ENCODE results near the gene IL1R1. TPM values are rescaled to one million over a fixed set of nuclear protein-coding genes. Genes with fewer than 3 reads are reported as not detected.
"Not testable (repeated sequence)": the region's sequence is repeated elsewhere in the genome, so short reads cannot be mapped to it uniquely, and the experiment has no call there.

The IL1R1 gene, protein sequence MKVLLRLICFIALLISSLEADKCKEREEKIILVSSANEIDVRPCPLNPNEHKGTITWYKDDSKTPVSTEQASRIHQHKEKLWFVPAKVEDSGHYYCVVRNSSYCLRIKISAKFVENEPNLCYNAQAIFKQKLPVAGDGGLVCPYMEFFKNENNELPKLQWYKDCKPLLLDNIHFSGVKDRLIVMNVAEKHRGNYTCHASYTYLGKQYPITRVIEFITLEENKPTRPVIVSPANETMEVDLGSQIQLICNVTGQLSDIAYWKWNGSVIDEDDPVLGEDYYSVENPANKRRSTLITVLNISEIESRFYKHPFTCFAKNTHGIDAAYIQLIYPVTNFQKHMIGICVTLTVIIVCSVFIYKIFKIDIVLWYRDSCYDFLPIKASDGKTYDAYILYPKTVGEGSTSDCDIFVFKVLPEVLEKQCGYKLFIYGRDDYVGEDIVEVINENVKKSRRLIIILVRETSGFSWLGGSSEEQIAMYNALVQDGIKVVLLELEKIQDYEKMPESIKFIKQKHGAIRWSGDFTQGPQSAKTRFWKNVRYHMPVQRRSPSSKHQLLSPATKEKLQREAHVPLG
- 1.7 and 2.2 TPM in 2 replicates for total RNA-seq

DNA sequence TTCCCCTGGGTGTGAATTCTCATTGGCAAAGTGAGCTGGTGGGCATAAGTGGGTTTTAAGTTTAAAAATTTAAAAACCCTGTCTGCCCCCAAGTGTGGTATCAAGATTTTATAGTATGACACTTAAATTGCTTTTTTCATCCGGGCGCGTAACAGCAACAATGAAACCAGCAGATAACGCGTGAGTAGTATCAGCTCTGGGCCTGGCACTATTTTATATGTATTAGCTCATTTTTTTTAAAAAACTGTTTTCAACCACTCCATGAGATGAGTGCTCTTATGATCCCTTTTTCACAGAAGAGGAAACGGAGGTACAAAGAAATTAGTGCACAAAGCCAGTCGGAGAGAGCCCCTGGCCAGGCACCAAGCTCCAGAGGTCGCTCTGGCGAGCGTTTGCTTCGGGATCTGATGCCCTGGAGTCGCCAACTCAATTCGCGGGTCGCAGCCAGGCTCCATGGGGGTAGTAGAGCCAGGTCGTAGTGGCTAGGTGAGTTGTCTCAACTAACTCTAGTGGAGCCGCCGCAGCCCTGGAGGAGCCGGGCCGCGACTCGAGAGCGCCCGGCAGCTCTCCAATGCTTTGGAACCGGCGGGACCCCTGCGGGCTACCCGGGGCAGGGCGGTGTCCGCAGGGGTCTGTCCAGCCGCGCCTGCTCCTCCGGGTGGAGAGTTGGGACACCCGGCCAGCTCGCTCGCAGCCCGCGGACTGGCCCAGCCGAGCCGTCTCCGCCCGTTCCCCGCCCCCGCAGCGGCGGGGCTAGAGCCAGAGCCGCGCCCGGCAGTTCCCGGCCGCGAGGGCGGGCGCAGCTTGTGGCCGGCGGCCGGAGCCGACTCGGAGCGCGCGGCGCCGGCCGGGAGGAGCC lies at the start of gene IL1R1:
TSS of gene IL1R1 (plus strand) at position 777 of the 859 bp plus-strand sequence. CDS start 14,979 bp downstream, outside the sequence.
- intact Hi-C loops (cut with micrococcal nuclease) = no loop called here
- Mint-ChIP-seq H3K36me3 (ENCODE audit: low read depth) (peaks cover 17% of the 10 kb centered on the region), H3K27ac (no peak within 1 kb of the TSS), H3K4me1 (peaks cover 20% of the 10 kb centered on the region), H3K9me3 (peaks cover 33% of the 10 kb centered on the region), H3K4me3 (peak within 1 kb of the TSS; percentile 72), H3K27me3 (peaks cover 35% of the 10 kb centered on the region)
- peak; percentile 61 for DNase-seq

DNA sequence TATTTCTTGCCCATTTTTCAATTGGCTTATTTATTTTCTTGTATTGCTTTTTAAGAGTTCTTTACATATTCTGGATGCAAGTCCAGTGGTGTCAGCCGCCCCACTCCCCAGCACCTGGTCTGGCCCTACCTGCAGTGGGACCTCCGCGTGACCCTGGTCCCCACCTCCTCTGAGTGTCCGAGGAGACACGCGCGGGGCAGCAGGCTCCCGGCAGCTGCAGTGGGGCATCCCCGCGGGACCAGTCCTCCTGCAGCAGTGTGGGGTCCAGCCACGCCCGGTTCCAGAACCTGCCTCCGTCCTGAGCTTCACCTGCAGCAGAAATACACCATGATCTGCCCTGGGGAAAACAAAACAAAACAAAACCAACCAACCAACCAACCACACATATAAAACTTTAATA lies 48.9 kb upstream of the IL1R1 start:
- H3K4me1 Mint-ChIP-seq = peaks cover 3% of the 10 kb centered on the region
- no peak overlapping the region for H3K27ac Mint-ChIP-seq
- no peaks in the 10 kb centered on the region for H3K36me3 Mint-ChIP-seq (ENCODE audit: low read depth)
- H3K27me3 Mint-ChIP-seq = peaks cover 20% of the 10 kb centered on the region
- no peak overlapping the region for H3K4me3 Mint-ChIP-seq
- peaks cover 15% of the 10 kb centered on the region for H3K9me3 Mint-ChIP-seq
- DNase-seq = no peak
- intact Hi-C loops (cut with micrococcal nuclease) = no loop called here

DNA sequence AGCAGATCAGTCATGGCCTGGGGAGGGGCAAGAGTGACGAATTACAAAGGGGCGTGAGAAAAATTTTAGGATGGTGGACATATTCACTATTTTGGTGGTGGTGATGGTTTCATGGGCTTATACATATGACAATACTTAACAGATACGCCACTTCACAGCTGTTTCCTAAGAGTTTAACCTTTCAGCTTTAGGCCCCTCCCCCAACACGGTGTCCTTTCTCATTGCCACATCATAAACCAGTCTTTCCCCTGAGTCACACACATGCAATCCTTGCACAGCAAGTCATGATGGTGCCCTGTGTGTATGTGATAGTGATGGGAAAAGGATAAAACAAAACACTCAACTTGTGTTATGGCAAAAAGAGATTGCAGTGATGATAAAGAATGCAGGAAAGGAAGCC lies 47.6 kb upstream of the IL1R1 start:
- H3K4me1 Mint-ChIP-seq = peaks cover 3% of the 10 kb centered on the region
- DNase-seq = no peak
- H3K27ac Mint-ChIP-seq = no peak overlapping the region
- H3K27me3 Mint-ChIP-seq = peaks cover 21% of the 10 kb centered on the region
- H3K36me3 Mint-ChIP-seq (ENCODE audit: low read depth) = no peaks in the 10 kb centered on the region
- H3K4me3 Mint-ChIP-seq = no peak overlapping the region
- intact Hi-C loops (cut with micrococcal nuclease) = no loop called here
- H3K9me3 Mint-ChIP-seq = peaks cover 11% of the 10 kb centered on the region

DNA sequence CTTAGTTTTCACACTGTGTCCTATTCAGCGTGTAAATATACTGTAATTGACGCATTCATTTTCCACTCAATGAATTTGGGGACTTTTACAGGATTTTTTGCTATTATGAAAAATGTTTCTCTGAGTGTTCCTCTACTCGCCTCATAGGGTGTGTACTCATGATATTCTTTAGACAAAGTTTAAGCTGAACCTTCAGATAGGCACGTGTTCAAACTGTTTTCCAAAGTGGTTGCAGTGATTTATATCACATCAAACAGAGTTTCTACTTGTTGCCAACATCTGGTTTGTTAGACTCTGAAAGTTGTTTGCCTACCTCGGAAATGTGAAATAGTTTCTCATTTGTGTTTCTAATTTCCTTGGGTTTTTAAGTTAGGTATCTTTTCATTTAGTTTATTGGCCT lies 46.4 kb upstream of the IL1R1 start:
- Mint-ChIP-seq H3K4me3 (no peak overlapping the region), H3K36me3 (ENCODE audit: low read depth) (no peaks in the 10 kb centered on the region), H3K27me3 (peaks cover 19% of the 10 kb centered on the region), H3K4me1 (peaks cover 12% of the 10 kb centered on the region), H3K9me3 (peaks cover 9% of the 10 kb centered on the region), H3K27ac (no peak overlapping the region)
- DNase-seq = no peak
- intact Hi-C loops (cut with micrococcal nuclease) = no loop called here

DNA sequence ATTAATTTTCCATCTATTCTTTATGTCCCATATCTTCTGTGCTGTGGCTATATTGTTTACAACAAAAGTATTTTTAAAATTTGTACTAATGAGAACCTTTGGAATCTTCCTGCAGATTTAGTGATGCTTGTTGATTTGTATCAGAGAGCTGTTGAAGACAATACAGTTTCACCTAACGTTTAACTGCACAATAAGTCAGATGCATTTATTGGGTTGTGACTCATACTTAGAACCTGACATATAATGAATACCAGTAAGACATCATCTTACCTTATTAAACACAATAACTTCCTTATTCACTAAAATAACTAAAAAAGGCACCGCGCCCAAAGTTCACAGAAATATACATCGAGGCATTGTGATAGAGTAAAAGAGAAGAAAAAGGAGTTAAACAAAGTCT lies 43.8 kb upstream of the IL1R1 start:
- H3K36me3 Mint-ChIP-seq (ENCODE audit: low read depth) = no peaks in the 10 kb centered on the region
- no peak overlapping the region for H3K27ac Mint-ChIP-seq
- intact Hi-C loops (cut with micrococcal nuclease) = loop anchor here (1.0 kb wide), 1 partner anchor 11 kb away; no protein-coding TSS in a partner anchor
- no peak for DNase-seq
- H3K4me1 Mint-ChIP-seq = peaks cover 13% of the 10 kb centered on the region
- peaks cover 26% of the 10 kb centered on the region for H3K27me3 Mint-ChIP-seq
- peaks cover 16% of the 10 kb centered on the region for H3K9me3 Mint-ChIP-seq
- H3K4me3 Mint-ChIP-seq = no peak overlapping the region

DNA sequence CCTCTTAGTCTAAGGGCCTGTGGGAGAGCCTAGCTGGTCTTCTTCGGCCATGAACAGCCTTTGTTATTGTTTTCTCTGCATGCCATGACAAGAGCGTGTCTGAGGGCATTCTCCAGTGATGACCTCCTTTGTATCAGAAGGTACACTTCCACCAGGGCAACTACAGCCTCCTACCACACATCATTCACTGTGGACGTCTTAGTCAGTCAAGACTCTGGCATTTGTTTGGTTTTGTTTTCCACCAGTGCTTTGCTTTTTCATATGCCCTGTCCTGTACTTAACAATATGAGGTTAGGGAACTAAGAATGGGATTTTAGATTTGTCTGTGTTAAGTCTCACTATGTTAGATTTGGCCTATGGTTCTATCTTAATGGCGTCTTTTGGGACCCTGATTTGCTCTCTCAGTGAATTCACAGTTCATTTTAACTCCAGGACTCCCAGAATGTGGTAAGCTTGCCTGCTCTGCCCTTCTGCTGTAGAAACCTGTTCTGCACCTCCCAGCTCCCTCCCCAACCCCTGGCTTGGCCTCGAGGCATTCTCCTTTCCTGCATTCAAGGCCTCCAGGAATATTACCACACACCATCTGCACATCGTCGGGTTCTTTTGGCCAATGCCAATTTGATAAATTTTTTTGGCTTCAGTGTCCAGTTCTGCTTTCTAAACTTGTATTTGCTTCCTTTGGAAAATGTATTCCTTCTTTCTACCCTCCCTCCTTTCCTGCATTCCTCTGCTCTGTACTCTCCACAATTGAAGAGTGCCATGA lies 42.8 kb upstream of the IL1R1 start:
- Mint-ChIP-seq H3K27me3 (peaks cover 33% of the 10 kb centered on the region), H3K36me3 (ENCODE audit: low read depth) (no peaks in the 10 kb centered on the region), H3K4me3 (no peak overlapping the region), H3K27ac (peak overlapping the region; percentile 77), H3K9me3 (peaks cover 16% of the 10 kb centered on the region), H3K4me1 (peaks cover 22% of the 10 kb centered on the region)
- intact Hi-C loops (cut with micrococcal nuclease) = loop anchor here (2.0 kb wide), 2 partner anchors 15 to 19 kb away; no protein-coding TSS in a partner anchor
- no peak for DNase-seq

DNA sequence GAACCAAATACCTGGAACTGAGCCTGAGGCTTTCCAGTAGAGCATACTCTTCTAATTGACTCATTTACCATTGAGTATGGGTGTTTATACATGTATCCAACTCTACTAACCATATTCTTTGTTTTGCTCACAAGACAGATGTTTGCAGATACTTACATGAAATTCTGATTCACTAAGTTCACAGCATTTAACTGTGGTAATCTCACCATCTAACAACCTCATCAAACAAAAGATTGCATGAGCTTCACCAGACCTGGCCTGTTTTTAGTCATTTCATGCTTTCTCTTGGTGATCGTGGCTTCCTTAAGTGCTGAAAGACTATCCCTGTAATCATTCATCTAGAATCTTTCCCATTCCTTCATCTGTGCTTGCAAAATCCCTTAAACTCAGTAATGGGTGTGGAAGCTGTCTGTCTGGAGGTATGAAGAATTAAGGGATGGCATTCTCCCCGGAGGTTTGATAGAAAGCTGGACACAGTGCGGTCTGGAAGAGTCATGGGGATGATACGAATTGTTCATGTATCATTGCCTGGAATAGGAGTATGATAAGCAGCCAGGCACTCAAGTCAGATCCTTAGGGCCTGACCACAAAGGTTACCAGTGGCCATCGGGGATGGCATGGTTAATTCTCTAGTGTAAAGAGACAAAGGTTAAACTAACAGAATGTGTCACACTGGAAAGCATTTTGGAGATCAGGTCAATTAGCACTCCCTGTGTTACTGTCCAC lies 42.0 kb upstream of the IL1R1 start:
- intact Hi-C loops (cut with micrococcal nuclease) = loop anchor here (2.0 kb wide), 2 partner anchors 14 to 20 kb away; no protein-coding TSS in a partner anchor
- Mint-ChIP-seq H3K27ac (peak overlapping the region; percentile 77), H3K4me3 (no peak overlapping the region)

DNA sequence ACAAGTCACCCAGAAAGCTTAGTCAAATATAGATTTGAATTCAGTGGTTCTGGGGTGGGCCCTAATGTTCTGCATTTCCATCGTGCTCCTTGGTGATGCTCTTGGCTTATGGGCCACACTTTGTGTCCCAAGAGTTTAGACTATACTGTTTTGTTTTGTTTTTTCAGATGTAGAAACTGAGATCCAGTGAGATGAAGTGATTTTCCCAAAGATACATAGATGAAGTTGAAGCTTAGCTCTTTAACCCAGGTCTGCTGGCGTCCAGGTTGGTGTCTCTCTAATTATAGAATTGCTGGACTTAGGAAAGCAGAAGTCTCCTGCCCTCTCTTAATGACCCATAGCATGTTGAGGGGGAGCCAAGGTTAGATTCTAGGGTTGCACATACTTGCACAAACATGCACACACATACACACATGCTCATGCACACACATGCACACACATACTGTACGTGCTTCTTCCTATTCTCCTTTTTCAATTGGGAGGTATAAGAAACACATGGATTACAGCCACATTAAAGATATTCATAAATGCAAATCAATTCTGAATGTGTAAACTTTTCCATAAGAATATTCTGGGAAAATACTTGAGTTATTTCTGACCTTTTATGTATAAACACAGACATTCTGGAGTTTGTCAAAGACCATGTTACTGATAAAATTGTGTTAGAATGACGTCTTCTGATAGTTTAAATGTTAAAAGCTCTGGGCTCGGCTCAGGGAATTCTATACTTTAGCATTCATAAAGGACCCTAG lies 41.3 kb upstream of the IL1R1 start:
- Mint-ChIP-seq H3K36me3 (ENCODE audit: low read depth) (no peaks in the 10 kb centered on the region), H3K4me3 (no peak overlapping the region), H3K4me1 (peaks cover 22% of the 10 kb centered on the region), H3K27ac (no peak overlapping the region), H3K27me3 (peaks cover 40% of the 10 kb centered on the region), H3K9me3 (peaks cover 16% of the 10 kb centered on the region)
- intact Hi-C loops (cut with micrococcal nuclease) = loop anchor here (2.0 kb wide), 2 partner anchors 14 to 20 kb away; no protein-coding TSS in a partner anchor
- DNase-seq = no peak

More for the DNA sequence above, 42.0 kb upstream of the IL1R1 start:
- H3K27me3 Mint-ChIP-seq = peaks cover 33% of the 10 kb centered on the region
- H3K9me3 Mint-ChIP-seq = peaks cover 16% of the 10 kb centered on the region
- no peak for DNase-seq
- H3K4me1 Mint-ChIP-seq = peaks cover 22% of the 10 kb centered on the region
- no peaks in the 10 kb centered on the region for H3K36me3 Mint-ChIP-seq (ENCODE audit: low read depth)

DNA sequence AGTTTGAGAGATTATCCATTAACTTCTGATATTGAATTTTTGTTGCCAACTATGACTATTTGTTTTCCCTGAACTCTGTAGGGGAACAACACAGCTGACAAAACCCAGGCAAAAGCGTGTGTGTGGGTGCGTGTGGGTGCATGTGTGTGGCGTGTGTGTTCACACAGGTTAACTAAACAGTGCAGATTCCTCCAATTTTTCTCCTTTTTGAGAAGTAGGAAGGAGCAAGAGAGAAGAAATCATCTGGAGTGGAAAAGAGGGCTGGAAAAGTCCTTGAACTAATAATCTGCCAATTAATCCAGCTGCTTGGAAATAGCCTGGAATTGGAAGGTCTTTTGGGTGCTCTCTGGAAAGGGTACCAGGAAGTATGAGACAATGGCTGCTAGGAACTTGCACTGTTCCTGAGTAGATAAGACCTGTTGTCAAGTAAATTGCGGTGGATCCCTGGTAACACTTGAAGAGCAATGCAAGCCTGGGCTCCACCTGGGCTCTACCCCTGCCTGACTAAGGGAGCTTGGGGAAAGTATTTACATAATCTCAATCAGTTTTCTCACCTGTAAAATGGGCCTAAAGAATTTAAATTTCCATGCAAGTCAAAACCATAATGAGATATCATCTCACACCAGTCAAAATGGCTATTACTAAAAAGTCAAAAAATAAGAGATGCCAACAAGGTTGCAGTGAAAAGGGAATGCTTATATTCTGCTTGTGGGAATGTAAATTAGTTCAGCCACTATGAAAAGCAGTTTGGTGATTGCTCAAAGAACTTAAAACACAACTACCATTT lies 40.5 kb upstream of the IL1R1 start:
- H3K27ac Mint-ChIP-seq = no peak overlapping the region
- H3K9me3 Mint-ChIP-seq = peaks cover 16% of the 10 kb centered on the region
- peaks cover 37% of the 10 kb centered on the region for H3K27me3 Mint-ChIP-seq
- H3K4me1 Mint-ChIP-seq = peaks cover 22% of the 10 kb centered on the region
- H3K4me3 Mint-ChIP-seq = no peak overlapping the region
- H3K36me3 Mint-ChIP-seq (ENCODE audit: low read depth) = no peaks in the 10 kb centered on the region
- intact Hi-C loops (cut with micrococcal nuclease) = loop anchor here (2.0 kb wide), 2 partner anchors 13 to 21 kb away; no protein-coding TSS in a partner anchor
- DNase-seq = no peak

DNA sequence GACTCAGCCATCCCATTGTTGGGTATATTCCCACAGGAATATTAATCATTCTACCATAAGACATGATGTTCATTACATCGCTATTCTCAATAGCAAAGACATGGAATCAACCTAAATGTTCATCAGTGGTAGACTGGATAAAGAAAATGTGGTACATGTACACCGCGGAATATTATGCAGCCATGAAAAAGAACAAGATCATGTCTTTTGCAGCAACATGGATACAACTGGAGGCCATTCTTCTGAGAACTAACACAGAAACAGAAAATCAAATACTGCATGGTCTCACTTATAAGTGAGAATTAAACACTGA lies 40.0 kb upstream of the IL1R1 start:
- intact Hi-C loops (cut with micrococcal nuclease) = not testable (repeated sequence)
- H3K4me1 Mint-ChIP-seq = peaks cover 22% of the 10 kb centered on the region

DNA sequence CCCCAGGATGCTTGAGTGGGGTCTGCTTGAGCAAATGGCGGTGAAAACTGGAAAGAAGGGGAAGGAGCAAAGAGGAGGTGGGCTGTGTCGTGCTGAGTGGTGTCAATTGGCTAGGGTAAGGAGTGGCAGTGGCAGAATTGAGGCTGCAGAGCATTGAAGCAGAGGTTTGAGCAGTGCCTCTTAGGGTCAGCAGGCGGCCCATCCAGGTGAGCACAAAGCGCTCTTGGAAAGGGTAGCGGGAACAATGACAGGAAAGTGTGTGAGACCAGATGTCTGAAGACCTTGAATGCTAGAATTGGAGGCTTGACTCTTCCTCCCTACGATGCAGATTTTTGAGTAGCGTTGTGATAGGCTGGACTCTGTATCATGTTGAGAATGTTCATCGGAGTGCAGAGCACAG lies 39.3 kb upstream of the IL1R1 start:
- H3K27ac Mint-ChIP-seq = no peak overlapping the region
- no peak overlapping the region for H3K4me3 Mint-ChIP-seq
- no peaks in the 10 kb centered on the region for H3K36me3 Mint-ChIP-seq (ENCODE audit: low read depth)
- DNase-seq = no peak
- H3K9me3 Mint-ChIP-seq = peaks cover 16% of the 10 kb centered on the region
- H3K4me1 Mint-ChIP-seq = peaks cover 22% of the 10 kb centered on the region
- peaks cover 38% of the 10 kb centered on the region for H3K27me3 Mint-ChIP-seq
- intact Hi-C loops (cut with micrococcal nuclease) = no loop called here

More for the DNA sequence above, 40.0 kb upstream of the IL1R1 start:
- not testable (repeated sequence) for H3K36me3 Mint-ChIP-seq (ENCODE audit: low read depth); DNase-seq; H3K27ac Mint-ChIP-seq; H3K4me3 Mint-ChIP-seq
- Mint-ChIP-seq H3K9me3 (peaks cover 16% of the 10 kb centered on the region), H3K27me3 (peaks cover 35% of the 10 kb centered on the region)
